Hippocampal formation (tissue), 2 donors: ENCODE data around the gene CARD8.
"Not testable (repeated sequence)": the region's sequence is repeated elsewhere in the genome, so short reads cannot be mapped to it uniquely, and the experiment has no call there.

ENCODE experiments used
- DNase-seq, 2 donors: peaks; one replicate each; lab custom pipeline; 2025; lab: John Stamatoyannopoulos, UW

CARD8 gene, protein sequence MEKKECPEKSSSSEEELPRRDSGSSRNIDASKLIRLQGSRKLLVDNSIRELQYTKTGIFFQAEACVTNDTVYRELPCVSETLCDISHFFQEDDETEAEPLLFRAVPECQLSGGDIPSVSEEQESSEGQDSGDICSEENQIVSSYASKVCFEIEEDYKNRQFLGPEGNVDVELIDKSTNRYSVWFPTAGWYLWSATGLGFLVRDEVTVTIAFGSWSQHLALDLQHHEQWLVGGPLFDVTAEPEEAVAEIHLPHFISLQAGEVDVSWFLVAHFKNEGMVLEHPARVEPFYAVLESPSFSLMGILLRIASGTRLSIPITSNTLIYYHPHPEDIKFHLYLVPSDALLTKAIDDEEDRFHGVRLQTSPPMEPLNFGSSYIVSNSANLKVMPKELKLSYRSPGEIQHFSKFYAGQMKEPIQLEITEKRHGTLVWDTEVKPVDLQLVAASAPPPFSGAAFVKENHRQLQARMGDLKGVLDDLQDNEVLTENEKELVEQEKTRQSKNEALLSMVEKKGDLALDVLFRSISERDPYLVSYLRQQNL

DNA sequence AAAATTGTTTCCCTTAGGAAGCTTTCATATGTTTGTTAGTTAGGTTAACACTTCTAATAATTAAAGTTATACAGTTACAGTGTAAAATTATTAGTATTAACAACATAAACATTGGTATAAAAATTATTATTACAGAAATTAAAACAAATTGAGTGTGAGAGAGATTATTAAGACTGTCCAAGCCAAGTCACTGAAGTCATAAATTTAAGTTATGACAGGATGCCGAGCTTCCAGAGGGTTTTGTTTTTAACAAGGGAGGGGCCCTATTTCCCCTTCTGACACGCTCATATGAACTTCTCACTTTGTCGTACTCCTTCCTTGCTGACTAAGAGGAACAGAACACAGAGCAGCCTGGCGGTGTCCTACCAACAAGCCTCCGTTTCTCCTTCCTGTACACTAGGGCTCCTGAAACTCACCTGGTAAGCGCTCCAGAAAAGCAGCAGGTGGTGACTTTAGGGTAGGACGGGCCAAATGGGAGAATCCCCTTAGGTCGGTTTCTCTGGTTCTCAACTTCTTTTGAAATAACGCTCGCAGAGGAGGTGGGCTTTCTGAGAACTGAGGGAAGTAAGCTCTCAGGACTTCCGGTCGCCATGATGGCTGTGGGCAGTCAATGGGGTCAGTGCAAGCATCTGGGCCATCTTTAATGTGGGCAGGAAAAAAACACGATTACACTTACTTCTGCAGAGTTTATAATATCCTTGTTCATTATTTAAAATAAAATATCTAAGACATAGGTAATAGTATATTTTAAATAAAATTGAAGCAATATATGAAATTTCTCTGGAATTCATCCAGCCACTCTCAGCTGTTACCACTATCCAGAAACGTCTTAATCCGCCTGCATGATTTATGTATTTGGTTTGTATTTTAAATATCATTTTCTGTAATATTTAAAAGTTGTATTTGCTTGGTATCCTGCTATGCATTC lies at the start of gene CARD8:
Gene CARD8 (minus strand): TSS at position 537 of the 928 bp plus-strand sequence. CDS start 14,892 bp downstream, outside the sequence.
- DNase-seq: peak; percentile 76 to 79

DNA sequence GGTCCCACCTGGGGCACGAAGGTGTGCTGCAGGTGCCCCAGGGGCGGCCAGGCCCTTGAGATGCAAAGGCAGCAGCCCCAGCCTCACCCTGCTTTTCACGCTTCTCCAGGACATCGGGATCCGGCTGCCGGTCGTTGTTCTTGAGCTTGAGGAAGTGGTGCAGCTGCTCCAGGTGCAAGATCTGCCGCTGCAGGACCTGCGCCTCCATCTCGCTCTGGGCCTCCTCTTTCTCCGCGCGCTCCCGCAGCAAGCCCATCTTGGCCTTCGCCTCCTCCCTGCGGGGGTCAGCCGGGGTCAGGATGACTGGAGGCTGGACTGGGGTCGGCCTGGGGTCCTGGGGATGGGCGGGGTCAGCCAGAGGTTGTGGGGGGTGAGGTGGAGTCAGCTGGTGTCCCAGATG lies 48.2 kb upstream of the CARD8 start:
- no peak for DNase-seq

DNA sequence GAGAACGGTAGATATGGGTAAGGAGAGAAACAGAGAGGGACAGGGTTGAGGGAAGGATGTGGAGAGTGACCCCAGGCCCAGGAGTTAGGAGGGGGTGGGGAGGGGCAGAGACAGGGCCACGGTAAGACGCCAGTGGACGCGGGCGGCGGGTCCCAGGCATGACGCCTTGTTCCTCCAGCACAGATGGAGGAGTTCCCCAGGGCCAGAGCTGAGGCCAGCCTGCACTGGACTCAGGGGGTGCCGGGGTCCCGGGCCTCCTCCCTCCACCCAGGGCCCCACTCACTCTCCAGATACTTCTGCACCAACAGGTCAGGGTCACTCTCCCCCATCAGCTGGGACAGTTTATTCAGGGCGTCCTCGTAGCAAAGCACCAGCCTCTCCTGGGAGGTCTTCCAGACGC lies 47.7 kb upstream of the CARD8 start:
- no peak for DNase-seq

DNA sequence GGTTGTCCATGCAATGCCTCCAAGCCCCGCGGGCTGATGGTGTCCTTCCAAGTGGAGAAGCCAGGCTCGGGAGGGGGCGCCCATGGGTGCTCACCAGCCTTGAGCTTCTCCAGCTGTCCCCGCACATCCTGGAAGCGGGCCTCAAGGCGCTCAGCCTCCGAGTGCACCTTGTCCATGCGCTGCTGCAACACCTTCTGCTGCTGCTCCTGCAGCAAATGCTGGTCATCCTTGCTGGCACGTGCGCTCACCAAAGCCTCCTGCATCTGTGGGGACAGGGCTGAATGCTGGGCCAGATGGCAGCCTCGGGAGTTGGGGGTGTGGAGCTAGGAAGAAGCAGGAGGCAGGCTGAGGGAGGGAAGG lies 46.9 kb upstream of the CARD8 start:
- no peak for DNase-seq

DNA sequence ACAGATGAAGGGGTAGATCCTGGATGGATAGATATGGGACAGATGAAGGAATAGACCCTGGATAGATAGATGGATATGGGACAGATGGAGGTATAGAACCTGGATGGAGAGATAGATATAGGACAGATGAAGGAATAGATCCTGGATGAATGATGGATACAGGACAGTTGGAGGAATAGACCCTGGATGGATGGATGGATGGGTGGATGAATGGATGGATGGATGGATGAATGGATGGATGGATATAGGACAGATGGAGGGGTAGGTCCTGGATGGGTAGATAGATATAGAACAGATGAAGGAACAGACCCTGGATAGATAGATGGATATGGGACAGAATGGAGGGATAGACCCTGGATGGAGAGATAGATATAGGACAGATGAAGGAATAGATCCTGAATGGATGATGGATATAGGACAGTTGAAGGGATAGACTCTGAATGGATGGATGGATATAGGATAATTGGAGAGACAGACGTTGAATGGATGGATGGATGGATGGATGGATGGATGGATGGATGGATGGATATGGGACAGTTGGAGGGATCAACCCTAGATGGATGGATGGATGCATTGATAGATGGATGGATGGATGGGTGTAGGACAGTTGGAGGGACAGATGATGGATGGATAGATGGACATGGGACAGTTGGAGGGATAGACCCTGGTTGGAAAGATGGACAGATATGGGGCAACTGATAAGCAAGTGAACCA lies 46.3 kb upstream of the CARD8 start:
- DNase-seq: no peak

DNA sequence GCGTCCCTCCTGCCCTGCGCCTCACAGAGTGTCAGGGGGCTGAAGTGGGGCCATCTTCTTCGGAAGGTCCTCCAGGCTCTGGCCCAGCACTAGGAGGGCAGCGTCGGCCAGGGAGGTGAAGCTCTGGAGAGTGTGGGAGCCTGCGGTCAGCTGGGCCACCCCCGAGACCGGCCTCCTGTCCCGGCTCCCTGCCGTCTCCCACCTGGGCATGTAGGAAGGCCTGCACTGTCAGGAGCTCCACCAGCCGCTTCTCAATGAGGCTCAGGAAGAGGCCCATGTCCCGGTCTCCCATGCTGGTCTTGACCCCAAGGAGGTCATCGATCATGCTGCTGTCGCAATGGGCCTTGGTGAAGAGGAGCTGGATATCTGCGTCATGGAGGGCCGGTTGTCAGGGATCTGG lies 42.3 kb upstream of the CARD8 start:
- no peak for DNase-seq

DNA sequence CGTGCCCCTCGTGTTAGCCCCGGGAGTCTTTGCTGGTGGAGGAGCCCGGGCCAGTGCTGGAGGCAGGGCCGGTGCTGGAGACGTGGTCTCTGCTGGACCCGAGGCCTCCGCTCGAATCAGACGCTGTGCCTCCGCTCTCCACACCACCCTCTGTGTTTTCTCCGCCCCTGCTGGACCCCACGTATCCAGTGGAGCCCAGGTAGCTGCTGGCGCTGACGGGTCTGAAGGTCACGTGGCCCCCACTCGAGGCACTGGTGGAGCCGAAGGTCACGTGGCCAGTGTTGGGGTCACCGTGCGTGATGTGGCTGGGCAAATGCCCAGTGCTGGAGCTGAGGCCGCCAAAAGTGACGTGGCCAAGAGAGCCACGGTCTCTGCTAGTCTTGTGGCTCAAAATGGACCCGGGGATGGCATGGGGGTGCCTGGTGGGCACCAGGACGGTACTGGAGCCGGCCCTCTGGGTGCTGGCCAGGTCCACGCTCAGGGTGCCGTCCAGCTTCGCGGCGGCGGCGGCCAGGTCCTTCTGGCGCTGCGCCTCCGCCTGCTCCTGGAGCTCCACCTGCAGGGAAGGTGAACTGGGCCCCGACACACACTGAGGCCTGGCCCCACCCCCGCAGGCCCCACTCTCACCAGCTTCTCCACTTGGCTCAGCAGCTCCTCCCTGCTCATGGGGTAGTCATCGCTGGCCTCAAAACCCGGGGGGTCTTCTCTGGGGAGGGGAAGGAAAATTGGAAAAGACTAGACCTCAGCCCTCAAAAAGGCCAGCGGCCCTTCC lies 41.4 kb upstream of the CARD8 start:
- no peak for DNase-seq

DNA sequence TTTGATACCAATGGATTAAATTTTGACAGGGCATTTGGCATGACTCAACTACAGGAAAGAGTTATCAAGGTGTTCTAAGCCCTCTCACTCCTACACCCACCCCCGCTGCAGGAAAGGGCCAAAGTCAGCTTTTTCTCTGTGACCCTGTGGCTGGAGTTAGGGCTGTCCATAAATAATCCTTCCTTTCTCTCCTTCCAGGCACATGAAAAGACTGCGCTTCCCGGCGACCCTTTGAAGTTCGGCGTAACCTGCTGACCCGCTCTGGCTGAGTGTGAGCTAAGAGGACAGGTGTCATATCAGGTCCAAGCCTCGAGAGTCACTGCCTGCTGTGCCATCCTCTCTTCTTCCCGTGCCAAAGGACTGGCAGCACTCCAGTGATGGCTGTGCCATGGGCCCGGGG lies 39.7 kb upstream of the CARD8 start:
- no peak for DNase-seq

DNA sequence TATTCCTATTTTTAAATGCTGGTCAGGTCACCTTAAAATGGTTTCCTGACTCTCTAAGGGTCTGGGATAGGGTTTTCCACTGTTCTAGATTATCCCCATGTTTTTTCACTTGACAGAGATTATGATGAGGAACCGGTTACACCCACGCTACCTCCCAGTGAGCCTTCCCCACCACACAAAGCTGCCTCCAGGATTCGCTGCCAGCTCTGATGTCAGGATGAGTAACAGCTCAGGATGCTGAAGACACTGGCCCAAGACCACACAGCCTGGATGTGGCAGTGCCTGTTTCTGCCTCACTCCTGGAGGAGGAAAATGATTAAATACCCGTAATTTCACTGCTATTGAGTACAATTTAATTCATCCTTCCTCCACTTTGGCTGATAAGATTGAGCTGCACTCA lies 37.1 kb upstream of the CARD8 start:
- no peak for DNase-seq

DNA sequence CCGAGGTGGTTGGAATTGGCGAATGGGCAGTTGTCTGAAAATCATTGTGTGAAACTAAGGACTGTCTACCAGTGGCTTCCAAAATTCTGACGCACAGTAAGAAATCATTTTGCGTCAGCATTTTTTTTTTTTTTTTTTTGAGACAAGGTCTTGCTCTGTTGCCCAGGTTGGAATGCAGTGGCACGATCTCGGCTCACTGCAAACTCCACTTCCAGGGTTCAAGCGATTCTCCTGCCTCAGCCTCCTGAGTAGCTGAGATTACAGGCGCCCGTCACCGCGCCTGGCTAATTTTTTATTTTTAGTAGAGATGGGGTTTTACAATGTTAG lies 35.7 kb upstream of the CARD8 start:
- DNase-seq: not testable (repeated sequence)

DNA sequence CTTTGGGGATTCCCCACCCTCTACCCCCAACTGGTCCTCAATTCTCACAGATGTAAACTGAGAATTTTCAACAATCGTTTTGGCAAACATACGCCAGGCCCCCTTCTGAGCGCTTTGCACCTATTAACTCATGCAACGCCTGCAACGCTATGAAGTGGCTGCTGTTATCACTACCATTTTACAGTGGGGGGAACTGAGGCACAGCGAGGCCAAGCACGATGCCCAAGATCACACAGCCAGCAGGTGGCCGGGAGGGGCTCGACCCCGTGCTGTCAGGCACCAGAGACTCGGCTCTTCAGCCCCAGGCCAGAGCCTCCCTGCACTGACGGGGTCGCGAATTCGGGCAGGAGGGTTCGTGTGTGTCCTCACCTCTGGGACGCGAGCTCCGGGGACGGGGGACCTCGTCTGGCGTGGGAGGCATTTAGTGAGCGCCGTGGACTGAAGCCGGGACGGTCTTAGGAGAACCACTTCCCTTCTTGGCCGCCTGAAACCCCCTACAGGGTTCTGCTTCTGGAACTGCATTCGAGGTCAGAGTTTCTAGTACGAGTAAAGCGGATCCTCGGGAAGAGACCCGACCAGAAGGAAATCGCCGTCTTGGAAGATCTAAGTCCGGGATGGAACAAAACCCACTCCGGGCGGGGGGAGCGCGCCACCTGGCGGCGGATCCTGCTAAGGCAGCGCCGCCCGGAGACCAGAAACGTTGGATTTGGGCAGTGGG lies 35.2 kb upstream of the CARD8 start:
- peak; percentile 15 to 56 for DNase-seq

DNA sequence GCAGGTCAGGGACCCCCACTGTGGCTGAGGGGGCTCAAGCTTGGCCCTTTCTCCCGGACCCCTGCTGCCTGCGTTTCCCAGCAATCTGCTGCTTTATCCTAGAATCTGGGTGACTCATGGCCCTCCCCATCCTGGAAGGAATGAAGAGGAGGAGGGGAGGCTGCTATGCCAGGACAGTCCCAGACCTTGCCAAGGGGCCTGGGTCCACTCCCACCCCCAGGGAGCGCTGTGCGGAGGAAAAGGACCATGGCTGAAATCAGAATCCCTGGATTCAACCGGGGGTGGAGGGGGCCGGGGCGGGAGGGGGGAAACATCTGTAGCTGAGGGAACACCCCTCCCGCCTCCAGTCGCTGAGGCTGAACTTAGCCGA lies 34.7 kb upstream of the CARD8 start:
- DNase-seq: no peak

DNA sequence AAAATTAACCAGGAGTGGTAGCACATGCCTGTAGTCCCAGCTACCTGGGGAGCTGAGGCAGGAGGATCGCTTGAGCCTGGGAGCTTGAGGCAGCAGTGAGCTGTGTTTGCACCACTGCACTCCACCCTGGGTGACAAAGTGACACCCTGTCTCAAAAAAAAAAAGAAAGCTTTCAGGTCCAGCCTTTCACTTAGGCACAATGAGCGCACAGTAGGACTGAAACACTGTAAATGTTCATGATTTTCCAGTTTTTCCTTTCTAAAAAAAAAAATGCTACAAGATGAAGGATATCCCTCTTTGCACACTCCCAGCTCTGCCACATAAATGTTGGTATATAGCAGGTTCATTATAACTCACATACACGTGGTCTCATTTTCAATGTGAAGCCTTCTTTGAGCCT lies 32.0 kb upstream of the CARD8 start:
- no peak for DNase-seq

DNA sequence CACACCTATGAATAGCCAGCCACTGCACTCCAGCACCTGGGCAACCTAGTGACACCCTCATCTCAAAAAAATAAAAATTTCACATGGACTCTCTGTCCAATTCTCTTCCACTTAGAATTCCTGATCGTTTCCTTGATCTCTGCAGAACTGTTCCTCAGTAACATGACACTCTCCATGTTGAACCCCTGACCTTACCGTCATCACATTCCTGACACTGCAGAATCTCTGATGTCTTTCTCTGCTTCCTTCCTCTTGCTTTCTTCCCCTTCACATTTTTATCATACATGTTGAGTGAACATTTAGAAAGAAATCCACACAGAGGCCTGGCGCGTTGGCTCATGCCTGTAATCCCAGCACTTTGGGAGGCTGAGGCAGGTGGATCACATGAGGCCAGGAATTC lies 29.2 kb upstream of the CARD8 start:
- DNase-seq: no peak

DNA sequence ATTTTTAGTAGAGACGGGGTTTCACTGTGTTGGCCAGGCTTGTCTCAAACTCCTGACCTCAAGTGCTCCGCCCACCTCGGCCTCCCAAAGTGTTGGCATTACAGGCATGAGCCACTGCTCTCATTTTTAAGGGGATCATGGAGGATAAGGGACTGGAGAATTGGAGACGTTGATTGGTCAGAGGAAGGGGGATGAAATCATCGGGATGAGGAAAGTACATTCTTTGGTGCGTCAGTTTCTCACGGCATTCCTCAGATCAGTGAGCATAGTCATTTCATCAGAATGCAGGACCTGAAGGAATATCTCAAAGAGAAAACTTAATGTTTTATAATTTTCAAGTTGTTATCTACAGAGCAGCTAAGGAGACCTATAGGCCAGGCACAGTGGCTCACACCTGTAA lies 28.2 kb upstream of the CARD8 start:
- DNase-seq: no peak

DNA sequence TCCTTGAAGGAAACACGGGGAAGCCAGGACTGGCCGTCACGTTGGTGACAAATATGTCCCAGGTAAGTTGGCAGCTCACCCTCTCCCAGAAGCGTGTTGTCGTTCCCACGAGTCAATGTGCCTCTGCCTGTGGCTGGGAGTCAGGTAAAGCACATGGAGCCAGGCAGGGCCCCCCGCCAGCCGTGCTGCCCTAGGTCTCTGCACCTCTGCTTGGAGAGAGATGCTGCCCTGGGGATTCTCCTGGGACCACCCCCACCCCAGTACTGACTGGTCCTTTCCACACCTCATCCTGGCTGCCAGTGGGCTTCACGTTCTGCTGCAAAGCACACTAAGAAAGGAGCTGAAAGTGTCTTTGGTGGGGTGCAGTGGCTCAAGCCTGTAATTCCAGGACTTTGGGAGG lies 24.0 kb upstream of the CARD8 start:
- DNase-seq: no peak

DNA sequence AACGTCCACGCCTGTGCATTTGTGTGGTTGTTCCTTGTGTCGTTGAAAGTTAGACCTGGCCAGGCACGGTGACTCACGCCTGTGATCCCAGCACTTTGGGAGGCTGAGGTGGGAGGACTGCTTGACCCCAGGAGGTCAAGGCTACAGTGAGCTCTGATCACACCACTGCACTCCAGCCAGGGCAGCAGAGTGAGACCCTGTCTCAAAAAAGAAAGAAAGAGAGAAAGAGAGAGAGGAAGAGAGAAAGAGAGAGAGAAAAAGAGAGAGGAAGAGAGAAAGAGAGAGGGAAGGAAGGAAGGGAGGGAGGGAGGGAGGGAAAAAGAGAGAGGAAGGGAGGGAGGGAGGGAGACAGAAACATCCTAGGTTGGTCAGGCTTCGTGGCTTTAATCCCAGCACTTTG lies 19.2 kb upstream of the CARD8 start:
- no peak for DNase-seq

DNA sequence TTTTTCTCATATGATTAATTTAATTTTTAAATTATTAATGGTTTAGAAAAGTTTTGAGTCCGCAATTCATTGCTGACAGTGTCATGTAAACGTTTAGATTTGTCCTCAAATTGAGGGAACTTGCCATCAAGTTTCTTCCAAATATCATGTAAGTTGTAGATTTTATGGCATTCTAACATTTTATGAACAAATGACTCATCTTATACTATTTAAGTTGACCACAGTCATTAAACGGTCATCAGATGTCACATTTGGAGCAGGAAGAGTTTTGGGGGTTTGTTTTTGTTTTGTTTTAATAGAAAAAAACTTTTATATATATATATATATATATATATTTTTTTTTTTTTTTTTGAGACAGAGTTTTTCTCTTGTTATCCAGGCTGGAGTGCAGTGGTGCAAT lies 18.5 kb upstream of the CARD8 start:
- no peak for DNase-seq

DNA sequence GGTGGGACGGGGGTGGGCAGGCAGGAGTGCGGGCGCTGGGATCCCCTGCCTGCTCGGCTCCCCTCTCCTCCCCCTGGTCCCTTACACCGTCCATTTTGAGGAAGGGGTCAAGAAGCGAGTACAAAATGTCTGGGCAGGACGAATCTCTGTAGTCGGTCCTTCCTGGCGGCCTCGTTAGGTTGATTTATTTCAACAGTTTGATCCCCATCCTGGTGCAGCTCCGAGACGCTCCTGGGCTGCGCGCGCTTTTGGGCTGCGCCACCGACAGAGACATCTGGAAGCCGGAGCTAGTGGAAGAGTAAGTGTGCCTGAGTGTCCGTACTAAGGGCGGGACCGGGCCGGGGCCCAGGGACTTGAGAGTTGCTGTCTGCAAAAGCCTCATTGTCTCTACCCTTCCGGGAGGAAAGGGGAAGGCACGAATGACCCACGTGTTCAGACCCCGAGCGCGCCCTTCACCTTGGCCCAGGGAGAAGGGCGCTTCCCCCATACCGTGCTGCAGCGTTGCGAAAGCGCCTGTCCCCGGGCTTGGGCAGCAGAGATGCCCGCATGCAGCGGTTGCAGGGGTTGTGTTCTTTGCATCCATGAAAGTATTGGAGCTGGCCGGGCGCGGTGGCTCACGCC lies 15.9 kb upstream of the CARD8 start:
- DNase-seq: no peak

DNA sequence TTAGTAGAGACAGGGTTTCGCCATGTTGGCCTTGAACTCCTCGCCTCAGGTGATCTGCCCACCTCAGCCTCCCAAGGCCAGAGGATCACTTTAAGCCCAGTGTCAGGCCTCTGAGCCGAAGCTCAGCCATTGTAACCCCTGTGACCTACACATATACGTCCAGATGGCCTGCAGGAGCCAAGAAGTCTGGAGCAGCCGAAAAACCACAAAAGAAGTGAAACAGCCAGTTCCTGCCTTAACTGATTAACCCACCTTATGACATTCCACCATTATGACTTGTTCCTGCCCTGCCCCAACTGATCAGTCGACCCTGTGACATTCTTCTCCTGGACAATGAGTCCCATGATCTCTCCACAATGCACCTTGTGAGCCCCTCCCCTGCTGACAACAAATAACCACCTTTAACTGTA lies 13.9 kb upstream of the CARD8 start:
- not testable (repeated sequence) for DNase-seq
